ENCODE data around the gene GABRA5. TPM values are rescaled to one million over a fixed set of nuclear protein-coding genes. Genes with fewer than 3 reads are reported as not detected.

The GABRA5 gene
- total and polyA plus RNA-seq, 4 donors, result not detected

DNA sequence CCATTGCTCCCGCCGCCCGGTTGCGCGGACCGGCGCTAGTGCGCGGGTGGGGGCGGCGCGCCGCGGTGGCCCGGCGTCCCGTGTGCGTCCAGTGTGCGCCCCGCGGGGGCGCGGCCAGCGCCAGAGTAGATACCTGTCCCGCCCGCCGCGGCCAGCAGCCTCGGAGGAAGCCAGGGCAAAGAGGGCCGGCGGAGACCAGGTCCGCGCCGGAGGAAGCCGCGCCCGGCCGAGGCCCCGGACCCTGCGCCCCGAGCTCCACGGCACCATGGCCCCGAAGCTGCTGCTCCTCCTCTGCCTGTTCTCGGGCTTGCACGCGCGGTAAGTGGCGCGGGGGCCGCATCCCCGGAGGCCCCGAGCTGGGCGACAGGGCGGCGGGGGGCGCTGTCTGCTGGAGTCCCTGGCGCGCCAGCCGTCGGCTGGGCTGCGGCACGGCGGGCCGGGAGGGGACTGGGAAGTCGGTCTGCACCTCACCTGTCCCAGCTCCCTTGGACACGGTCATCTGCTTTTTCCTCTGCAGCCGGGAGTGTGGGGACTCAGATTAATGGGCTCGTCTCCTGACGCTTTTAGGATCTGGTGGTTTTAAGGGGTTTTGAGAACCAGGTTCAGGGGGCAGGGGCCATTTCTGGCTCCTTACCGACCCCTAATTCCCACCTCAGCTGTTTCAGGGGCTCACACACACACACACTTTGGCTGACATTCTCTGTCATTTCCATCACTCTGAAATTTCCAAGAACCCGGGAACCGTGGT, 104.6 kb downstream of the GABRA5 start:
- no peaks in the 10 kb centered on the region for H3K36me3 ChIP-seq (ENCODE audit: control insufficient read depth in 1 of 2, insufficient read depth in 2 of 2, low read length in 1 of 2)
- WGBS, 2 donors, result 3% methylated on average over 55 to 72 of the region's 72 CpGs
- ATAC-seq (ENCODE audit: low FRiP score), result no peak

GRCh38 chr15:26972636-26973035, 105.8 kb downstream of the GABRA5 start:
- Histone ChIP-seq H3K27me3 (ENCODE audit: control insufficient read depth in 1 of 2, insufficient read depth in 2 of 2, low read length in 1 of 2) (peaks cover 0 to 3% of the 10 kb centered on the region in 2 donors), H3K36me3 (ENCODE audit: control insufficient read depth in 1 of 2, insufficient read depth in 2 of 2, low read length in 1 of 2) (no peaks in the 10 kb centered on the region), H3K4me1 (ENCODE audit: control insufficient read depth in 1 of 2, insufficient read depth in 2 of 2, low read length in 2 of 2) (no peaks in the 10 kb centered on the region), H3K27ac (ENCODE audit: low read depth in 1 of 2, low read length in 2 of 2) (no peak overlapping the region), H3K4me3 (ENCODE audit: low read length in 2 of 2) (no peak overlapping the region), H3K9me3 (ENCODE audit: control insufficient read depth, low read length) (no peaks in the 10 kb centered on the region)
- DNase-seq, result no peak
- WGBS, 2 donors, result 10 to 37% methylated on average over 2 of the region's 2 CpGs
- intact Hi-C loops (cut with DNase I), result no loop called here
- no peak for ATAC-seq (ENCODE audit: low FRiP score)

More for the DNA sequence above, 104.6 kb downstream of the GABRA5 start:
- Histone ChIP-seq H3K27me3 (ENCODE audit: control insufficient read depth in 1 of 2, insufficient read depth in 2 of 2, low read length in 1 of 2) (peaks cover 0 to 3% of the 10 kb centered on the region in 2 donors), H3K9me3 (ENCODE audit: control insufficient read depth, low read length) (no peaks in the 10 kb centered on the region), H3K4me3 (ENCODE audit: low read length in 2 of 2) (no peak overlapping the region), H3K4me1 (ENCODE audit: control insufficient read depth in 1 of 2, insufficient read depth in 2 of 2, low read length in 2 of 2) (no peaks in the 10 kb centered on the region), H3K27ac (ENCODE audit: low read depth in 1 of 2, low read length in 2 of 2) (no peak overlapping the region)
- DNase-seq, result no peak
- intact Hi-C loops (cut with DNase I), result no loop called here

DNA sequence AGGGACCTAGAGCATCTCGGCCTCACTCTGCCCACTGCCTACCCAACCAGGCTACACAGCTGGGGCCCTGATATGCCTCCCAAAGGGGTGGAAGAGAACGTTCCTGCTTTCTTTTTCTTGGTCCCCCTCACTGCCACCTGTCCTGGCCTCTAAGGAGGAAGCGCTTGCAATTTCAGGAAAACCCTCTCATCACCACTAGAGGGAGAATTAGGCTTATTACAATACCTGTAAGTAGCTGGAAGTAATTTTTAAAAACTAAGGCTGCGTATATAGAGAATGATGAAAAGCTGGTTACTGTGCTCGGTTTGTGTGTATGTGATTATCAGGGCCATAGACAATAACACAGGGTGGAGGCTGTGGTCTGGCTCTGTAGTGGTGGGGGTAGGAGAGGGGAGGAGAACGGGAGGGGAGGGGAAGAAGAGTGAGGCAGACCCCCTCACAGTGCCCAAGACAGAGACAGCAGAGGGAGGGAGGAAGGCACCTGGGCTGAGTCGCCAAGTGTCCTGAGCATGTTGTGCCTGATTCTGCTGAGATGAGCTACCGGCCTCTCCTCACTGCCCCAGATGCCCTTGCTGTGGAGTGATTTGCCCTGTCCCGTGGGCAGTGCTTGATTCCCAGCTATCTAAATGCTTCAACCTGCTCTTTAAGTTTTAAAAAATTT, 107.4 kb downstream of the GABRA5 start:
- no peak for ATAC-seq (ENCODE audit: low FRiP score)
- H3K27ac ChIP-seq (ENCODE audit: low read depth in 1 of 2, low read length in 2 of 2), result no peak overlapping the region
- WGBS, 2 donors, result 18 to 21% methylated on average over 8 to 9 of the region's 9 CpGs
- no peaks in the 10 kb centered on the region for H3K4me1 ChIP-seq (ENCODE audit: control insufficient read depth in 1 of 2, insufficient read depth in 2 of 2, low read length in 2 of 2)
- H3K9me3 ChIP-seq (ENCODE audit: control insufficient read depth, low read length), result no peaks in the 10 kb centered on the region
- no peaks in the 10 kb centered on the region for H3K36me3 ChIP-seq (ENCODE audit: control insufficient read depth in 1 of 2, insufficient read depth in 2 of 2, low read length in 1 of 2)
- intact Hi-C loops (cut with DNase I), result no loop called here
- DNase-seq, result no peak
- H3K4me3 ChIP-seq (ENCODE audit: low read length in 2 of 2), result no peak overlapping the region
- peaks cover 0 to 3% of the 10 kb centered on the region in 2 donors for H3K27me3 ChIP-seq (ENCODE audit: control insufficient read depth in 1 of 2, insufficient read depth in 2 of 2, low read length in 1 of 2)

GRCh38 chr15:26981492-26981891, 114.6 kb downstream of the GABRA5 start:
- H3K27ac ChIP-seq (ENCODE audit: low read depth in 1 of 2, low read length in 2 of 2), result no peak overlapping the region
- no peaks in the 10 kb centered on the region for H3K36me3 ChIP-seq (ENCODE audit: control insufficient read depth in 1 of 2, insufficient read depth in 2 of 2, low read length in 1 of 2)
- DNase-seq (no peak), ATAC-seq (ENCODE audit: low FRiP score) (no peak)
- H3K4me1 ChIP-seq (ENCODE audit: control insufficient read depth in 1 of 2, insufficient read depth in 2 of 2, low read length in 2 of 2), result no peaks in the 10 kb centered on the region
- WGBS, 2 donors, result 86 to 95% methylated on average over 4 of the region's 4 CpGs
- intact Hi-C loops (cut with DNase I), result no loop called here
- H3K27me3 ChIP-seq (ENCODE audit: control insufficient read depth in 1 of 2, insufficient read depth in 2 of 2, low read length in 1 of 2), result no peaks in the 10 kb centered on the region
- no peak overlapping the region for H3K4me3 ChIP-seq (ENCODE audit: low read length in 2 of 2)
- H3K9me3 ChIP-seq (ENCODE audit: control insufficient read depth, low read length), result no peaks in the 10 kb centered on the region

- no peaks in the 10 kb centered on the region for H3K36me3 ChIP-seq (ENCODE audit: control insufficient read depth in 1 of 2, insufficient read depth in 2 of 2, low read length in 1 of 2)
- WGBS, 2 donors, result 81 to 82% methylated on average over 8 of the region's 8 CpGs
Observed at GRCh38 chr15:26983822-26984221, 117.0 kb downstream of the GABRA5 start.

GRCh38 chr15:26985050-26985449, 118.2 kb downstream of the GABRA5 start:
- ATAC-seq (ENCODE audit: low FRiP score) (no peak), DNase-seq (no peak)
- H3K27me3 ChIP-seq (ENCODE audit: control insufficient read depth in 1 of 2, insufficient read depth in 2 of 2, low read length in 1 of 2), result no peaks in the 10 kb centered on the region
- H3K4me1 ChIP-seq (ENCODE audit: control insufficient read depth in 1 of 2, insufficient read depth in 2 of 2, low read length in 2 of 2), result no peaks in the 10 kb centered on the region
- intact Hi-C loops (cut with DNase I), result no loop called here
- no peaks in the 10 kb centered on the region for H3K9me3 ChIP-seq (ENCODE audit: control insufficient read depth, low read length)
- WGBS, 2 donors, result 81 to 87% methylated on average over 4 of the region's 4 CpGs
- H3K27ac ChIP-seq (ENCODE audit: low read depth in 1 of 2, low read length in 2 of 2), result no peak overlapping the region
- no peak overlapping the region for H3K4me3 ChIP-seq (ENCODE audit: low read length in 2 of 2)
- no peaks in the 10 kb centered on the region for H3K36me3 ChIP-seq (ENCODE audit: control insufficient read depth in 1 of 2, insufficient read depth in 2 of 2, low read length in 1 of 2)

More at GRCh38 chr15:26983822-26984221, 117.0 kb downstream of the GABRA5 start:
- intact Hi-C loops (cut with DNase I), result no loop called here
- H3K4me1 ChIP-seq (ENCODE audit: control insufficient read depth in 1 of 2, insufficient read depth in 2 of 2, low read length in 2 of 2), result no peaks in the 10 kb centered on the region
- H3K27me3 ChIP-seq (ENCODE audit: control insufficient read depth in 1 of 2, insufficient read depth in 2 of 2, low read length in 1 of 2), result no peaks in the 10 kb centered on the region
- DNase-seq (no peak), ATAC-seq (ENCODE audit: low FRiP score) (no peak)
- no peak overlapping the region for H3K4me3 ChIP-seq (ENCODE audit: low read length in 2 of 2)
- H3K9me3 ChIP-seq (ENCODE audit: control insufficient read depth, low read length), result no peaks in the 10 kb centered on the region
- H3K27ac ChIP-seq (ENCODE audit: low read depth in 1 of 2, low read length in 2 of 2), result no peak overlapping the region

DNA sequence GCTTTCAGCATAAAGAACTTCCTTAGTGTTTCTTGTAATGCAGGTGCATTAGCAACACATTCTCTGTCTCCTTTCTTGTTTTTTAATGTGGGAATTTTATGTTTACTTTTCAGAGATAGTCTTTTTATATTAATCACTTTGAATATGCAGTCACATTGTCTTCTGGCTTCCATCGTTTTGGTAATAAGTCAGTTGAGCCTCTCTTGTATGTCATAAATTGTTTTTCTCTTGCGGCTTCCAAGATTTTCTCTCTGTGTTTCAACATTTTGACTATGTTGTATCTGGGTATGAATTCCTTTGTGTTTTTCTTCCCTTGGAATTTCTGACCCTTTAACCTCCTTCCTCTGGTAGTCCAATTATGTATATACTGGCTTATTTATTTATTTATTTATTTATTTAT, 129.4 kb downstream of the GABRA5 start:
- no peaks in the 10 kb centered on the region for H3K36me3 ChIP-seq (ENCODE audit: control insufficient read depth in 1 of 2, insufficient read depth in 2 of 2, low read length in 1 of 2)
- ATAC-seq (ENCODE audit: low FRiP score), result no peak
- DNase-seq, result no peak
- H3K9me3 ChIP-seq (ENCODE audit: control insufficient read depth, low read length), result no peaks in the 10 kb centered on the region
- 87 to 89% methylated on average over 2 of the region's 2 CpGs for WGBS, 2 donors
- H3K27me3 ChIP-seq (ENCODE audit: control insufficient read depth in 1 of 2, insufficient read depth in 2 of 2, low read length in 1 of 2), result peaks cover 0 to 4% of the 10 kb centered on the region in 2 donors
- intact Hi-C loops (cut with DNase I), result no loop called here
- H3K4me3 ChIP-seq (ENCODE audit: low read length in 2 of 2), result no peak overlapping the region
- no peaks in the 10 kb centered on the region for H3K4me1 ChIP-seq (ENCODE audit: control insufficient read depth in 1 of 2, insufficient read depth in 2 of 2, low read length in 2 of 2)
- H3K27ac ChIP-seq (ENCODE audit: low read depth in 1 of 2, low read length in 2 of 2), result no peak overlapping the region

Measured in aorta (tissue), 5 donors.